Measurements from ENCODE around the gene CRELD1.
"Not testable (repeated sequence)": the region's sequence is repeated elsewhere in the genome, so short reads cannot be mapped to it uniquely, and the experiment has no call there.

CRELD1 gene

DNA sequence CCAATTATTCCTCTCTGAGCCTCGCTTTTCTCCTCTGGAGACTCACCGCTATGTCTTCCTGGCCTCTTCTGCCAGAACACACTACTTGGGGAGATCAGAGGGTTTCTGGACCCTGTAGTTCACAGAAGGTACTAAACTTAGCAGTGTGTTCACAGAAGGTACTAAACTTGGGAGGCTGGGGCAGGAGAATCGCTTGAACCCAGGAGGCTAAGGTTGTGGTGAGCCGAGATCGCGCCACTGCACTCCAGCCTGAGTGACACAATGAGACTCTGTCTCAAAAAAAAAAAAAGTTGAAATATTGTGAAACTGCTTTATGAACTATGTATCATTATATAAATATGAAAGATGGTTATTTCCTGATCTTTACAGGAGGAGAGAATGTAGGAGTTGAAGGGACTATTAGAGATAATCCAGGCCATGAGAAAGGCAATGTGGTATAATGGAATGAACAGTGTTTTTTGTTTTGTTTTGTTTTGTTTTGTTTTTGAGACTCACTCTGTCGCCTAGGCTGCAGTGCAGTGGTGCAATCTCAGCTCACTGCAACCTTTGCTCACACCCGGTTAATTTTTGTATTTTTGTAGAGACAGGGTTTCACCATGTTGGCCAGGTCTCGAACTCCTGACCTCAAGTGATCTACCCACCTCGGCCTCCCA lies 36.8 kb upstream of the CRELD1 start:
- not testable (repeated sequence) for H3K9ac ChIP-seq (ENCODE audit: low read depth, low read length); H3K9me3 ChIP-seq (ENCODE audit: control insufficient read depth, insufficient read depth, low read length); H3K4me3 ChIP-seq (ENCODE audit: low read depth, low read length); H3K4me1 ChIP-seq (ENCODE audit: control insufficient read depth, insufficient read depth, low read length); H3K27me3 ChIP-seq (ENCODE audit: control insufficient read depth, insufficient read depth, low read length)
- H3K36me3 ChIP-seq (ENCODE audit: control insufficient read depth, insufficient read depth, low read length): peaks cover 13% of the 10 kb centered on the region

DNA sequence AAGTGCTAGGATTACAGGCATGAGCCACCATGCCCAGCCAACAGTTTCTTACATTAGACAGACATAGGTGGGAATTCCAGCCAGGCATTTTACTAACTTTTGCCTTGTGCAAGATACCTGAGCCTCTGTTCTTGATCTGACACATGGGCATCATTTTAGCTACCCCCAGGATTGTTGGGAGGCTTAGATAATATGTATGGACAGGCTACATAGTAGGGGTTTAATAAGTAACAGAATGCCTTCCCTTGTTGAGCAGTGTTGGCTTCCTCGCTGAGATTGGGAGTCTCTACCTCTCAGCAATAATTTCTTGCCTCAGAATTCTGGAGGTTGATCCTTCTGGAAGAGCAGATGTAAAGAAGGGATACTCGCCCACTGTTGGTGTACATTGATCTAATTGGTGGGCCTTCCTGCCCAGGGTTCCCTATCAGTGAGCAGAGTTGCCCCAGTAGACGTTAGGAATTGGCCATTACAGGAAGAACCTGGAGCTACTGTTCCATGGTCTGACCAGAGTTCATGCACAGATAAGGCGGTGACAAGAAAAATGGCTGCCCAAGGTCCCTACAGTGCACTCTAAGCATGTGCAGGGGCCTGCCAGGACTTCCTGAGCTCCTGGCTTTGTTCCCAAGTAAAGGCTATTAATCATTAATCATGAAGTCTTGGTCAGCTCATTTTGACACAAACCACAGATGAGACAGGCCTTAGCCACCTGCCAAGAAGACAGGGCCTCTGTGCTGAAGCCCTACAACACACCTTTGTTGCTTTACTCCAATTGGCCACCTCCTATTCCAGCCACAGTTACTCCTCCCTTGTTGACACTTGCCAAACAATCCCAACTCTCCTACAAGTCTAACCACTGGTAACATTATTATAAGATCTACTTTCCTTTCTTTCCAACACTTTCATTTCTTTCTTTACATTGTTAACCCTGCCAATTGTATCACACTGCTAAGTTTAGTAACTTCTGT lies 35.9 kb upstream of the CRELD1 start:
- no peaks in the 10 kb centered on the region for H3K27me3 ChIP-seq (ENCODE audit: control insufficient read depth, insufficient read depth, low read length)
- no peaks in the 10 kb centered on the region for H3K9me3 ChIP-seq (ENCODE audit: control insufficient read depth, insufficient read depth, low read length)
- peaks cover 4% of the 10 kb centered on the region for H3K4me1 ChIP-seq (ENCODE audit: control insufficient read depth, insufficient read depth, low read length)
- no peak overlapping the region for H3K4me3 ChIP-seq (ENCODE audit: low read depth, low read length)
- peaks cover 12% of the 10 kb centered on the region for H3K36me3 ChIP-seq (ENCODE audit: control insufficient read depth, insufficient read depth, low read length)
- no peak overlapping the region for H3K9ac ChIP-seq (ENCODE audit: low read depth, low read length)

DNA sequence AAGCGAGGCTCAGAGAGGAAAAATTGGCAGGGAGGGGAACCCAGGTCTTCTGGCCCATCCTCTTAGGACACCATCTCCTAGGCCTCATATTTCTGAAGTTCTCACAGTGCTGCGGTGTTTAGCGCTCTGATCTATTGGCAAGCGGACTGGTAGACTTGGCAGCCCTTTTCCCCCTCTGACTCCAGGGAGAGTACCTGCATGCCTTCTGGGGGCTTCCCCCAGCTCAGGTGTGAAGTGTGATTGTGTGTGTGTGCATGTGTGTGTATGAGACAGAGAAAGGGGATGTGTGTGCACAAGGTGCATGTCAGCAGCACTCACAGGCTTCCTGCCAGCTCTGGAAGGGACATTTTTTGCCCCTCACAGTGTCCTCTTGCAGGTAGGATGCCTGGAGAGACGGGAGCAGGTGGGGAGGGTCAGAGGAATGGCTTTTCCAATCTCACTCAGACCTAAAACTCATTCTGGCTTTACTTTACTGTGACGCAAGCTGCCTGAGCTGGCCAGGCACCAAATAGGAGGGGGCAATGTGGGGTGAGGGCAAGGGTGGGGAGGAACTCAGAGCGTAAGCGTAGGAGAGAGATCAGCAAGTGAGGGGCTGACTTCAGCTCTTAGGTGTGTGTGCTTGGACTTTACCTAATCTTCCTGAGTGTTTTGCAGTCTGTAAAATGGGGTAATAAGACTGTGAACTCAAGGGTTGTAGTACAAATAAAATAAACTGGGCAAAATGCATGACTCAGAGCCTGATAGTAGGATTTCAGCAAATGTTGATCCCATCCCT lies 35.0 kb upstream of the CRELD1 start:
- H3K9ac ChIP-seq (ENCODE audit: low read depth, low read length): no peak overlapping the region
- H3K4me3 ChIP-seq (ENCODE audit: low read depth, low read length): no peak overlapping the region
- peaks cover 9% of the 10 kb centered on the region for H3K4me1 ChIP-seq (ENCODE audit: control insufficient read depth, insufficient read depth, low read length)

DNA sequence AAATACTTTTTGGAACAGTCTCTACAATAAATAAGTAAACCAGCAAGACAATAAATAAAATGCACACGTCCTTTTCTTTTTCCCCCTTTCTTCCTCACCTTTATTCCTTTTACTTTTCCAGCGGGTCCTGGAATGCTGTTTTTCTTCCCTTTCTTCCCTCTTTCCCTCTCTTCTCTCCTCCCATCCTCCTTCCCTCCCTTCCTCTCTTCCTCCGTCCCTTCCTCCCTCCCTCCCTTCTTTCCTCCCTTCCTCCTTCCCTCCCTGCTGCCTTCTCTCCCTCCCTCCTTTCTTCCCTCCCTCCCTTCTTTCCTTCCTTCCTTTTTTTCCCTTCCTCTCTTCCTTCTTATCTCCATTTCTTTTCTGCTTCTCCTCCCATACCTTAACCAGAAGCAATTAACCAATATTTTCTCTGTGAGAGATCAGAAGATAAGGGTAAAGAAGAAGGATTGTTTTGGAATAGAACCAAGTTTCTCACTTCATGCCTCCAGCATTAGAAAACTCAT lies 34.3 kb upstream of the CRELD1 start:
- H3K4me1 ChIP-seq (ENCODE audit: control insufficient read depth, insufficient read depth, low read length): peaks cover 9% of the 10 kb centered on the region
- H3K9me3 ChIP-seq (ENCODE audit: control insufficient read depth, insufficient read depth, low read length): no peaks in the 10 kb centered on the region
- H3K36me3 ChIP-seq (ENCODE audit: control insufficient read depth, insufficient read depth, low read length): no peaks in the 10 kb centered on the region
- H3K27me3 ChIP-seq (ENCODE audit: control insufficient read depth, insufficient read depth, low read length): no peaks in the 10 kb centered on the region
- no peak overlapping the region for H3K9ac ChIP-seq (ENCODE audit: low read depth, low read length)
- H3K4me3 ChIP-seq (ENCODE audit: low read depth, low read length): no peak overlapping the region

More for the DNA sequence above, 35.0 kb upstream of the CRELD1 start:
- no peaks in the 10 kb centered on the region for H3K9me3 ChIP-seq (ENCODE audit: control insufficient read depth, insufficient read depth, low read length)
- H3K36me3 ChIP-seq (ENCODE audit: control insufficient read depth, insufficient read depth, low read length): peaks cover 3% of the 10 kb centered on the region
- no peaks in the 10 kb centered on the region for H3K27me3 ChIP-seq (ENCODE audit: control insufficient read depth, insufficient read depth, low read length)

DNA sequence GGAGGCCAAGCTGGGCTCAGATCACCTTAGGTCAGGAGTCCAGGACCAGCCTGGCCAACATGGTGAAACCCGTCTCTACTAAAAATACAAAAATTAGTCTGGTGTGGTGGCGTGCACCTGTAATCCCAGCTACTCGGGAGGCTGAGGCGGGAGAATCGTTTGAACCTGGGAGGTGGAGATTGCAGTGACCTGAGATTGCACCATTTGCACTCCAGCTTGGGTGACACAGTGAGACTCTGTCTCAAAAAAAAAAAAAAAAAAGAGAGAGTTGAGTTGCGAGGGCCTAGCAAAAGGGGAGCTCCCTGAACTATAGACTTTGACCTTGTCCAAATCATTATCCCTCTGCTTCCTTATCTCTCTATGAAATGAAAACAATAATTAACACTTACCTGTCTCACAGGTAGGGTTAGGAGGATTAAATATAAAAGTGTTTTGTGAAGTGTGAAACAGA lies 32.6 kb upstream of the CRELD1 start:
- not testable (repeated sequence) for H3K4me3 ChIP-seq (ENCODE audit: low read depth, low read length); H3K9ac ChIP-seq (ENCODE audit: low read depth, low read length); H3K9me3 ChIP-seq (ENCODE audit: control insufficient read depth, insufficient read depth, low read length); H3K36me3 ChIP-seq (ENCODE audit: control insufficient read depth, insufficient read depth, low read length); H3K4me1 ChIP-seq (ENCODE audit: control insufficient read depth, insufficient read depth, low read length); H3K27me3 ChIP-seq (ENCODE audit: control insufficient read depth, insufficient read depth, low read length)

DNA sequence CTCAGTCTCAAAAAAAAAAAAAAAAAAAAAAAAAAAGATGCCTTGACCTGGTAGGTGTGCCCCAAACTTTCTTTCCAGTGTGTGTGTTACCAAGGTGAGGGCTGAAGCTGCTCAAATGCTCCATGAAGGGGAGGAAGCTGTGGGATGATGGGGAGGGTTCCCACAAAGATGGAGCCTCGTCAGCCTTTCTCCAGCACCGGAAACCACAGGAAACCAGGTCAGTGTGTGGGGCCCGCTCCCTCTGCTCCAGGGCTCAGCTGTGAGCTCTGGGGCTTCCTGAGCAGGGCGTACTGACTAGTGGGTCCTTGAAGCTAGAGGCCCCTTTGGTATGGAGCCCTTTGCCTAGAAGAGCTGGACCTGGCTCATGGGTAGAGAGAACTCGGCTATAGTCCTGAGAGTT lies 31.7 kb upstream of the CRELD1 start:
- no peaks in the 10 kb centered on the region for H3K9me3 ChIP-seq (ENCODE audit: control insufficient read depth, insufficient read depth, low read length)
- H3K4me1 ChIP-seq (ENCODE audit: control insufficient read depth, insufficient read depth, low read length): peaks cover 9% of the 10 kb centered on the region
- H3K9ac ChIP-seq (ENCODE audit: low read depth, low read length): no peak overlapping the region
- H3K27me3 ChIP-seq (ENCODE audit: control insufficient read depth, insufficient read depth, low read length): no peaks in the 10 kb centered on the region
- H3K4me3 ChIP-seq (ENCODE audit: low read depth, low read length): no peak overlapping the region
- no peaks in the 10 kb centered on the region for H3K36me3 ChIP-seq (ENCODE audit: control insufficient read depth, insufficient read depth, low read length)

DNA sequence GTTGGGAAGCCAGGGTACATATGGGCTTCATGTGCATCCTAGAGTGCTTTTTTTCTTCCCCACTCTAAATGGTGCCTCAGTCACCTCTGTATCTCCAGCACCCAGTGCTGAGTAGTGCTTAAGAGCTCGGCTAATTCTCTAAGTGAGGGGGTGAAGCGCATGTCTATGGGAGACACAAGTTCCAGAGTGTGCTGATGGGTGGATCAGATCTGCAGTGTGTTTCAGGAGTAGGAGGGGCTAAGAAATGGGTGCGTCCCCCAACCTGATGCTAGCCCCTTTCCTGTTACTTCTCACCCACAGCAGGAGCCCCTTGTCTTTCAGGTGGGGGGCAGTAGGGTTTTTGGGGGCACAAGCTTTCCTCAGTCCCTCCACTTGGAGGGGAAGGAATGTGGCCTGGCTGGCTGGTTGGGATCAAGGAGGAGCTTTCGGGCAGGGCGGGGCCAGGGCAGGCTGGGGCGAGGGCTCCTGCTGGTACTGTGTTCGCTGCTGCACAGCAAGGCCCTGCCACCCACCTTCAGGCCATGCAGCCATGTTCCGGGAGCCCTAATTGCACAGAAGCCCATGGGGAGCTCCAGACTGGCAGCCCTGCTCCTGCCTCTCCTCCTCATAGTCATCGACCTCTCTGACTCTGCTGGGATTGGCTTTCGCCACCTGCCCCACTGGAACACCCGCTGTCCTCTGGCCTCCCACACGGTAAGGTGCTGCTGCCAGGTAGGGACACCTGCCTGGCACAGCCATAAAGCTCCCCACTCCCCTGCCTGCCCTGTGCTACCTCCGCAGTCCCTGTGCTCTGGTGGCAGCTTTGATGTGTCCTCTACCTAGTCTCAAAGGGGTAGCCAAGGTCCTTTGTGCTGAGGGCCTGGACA lies 31.0 kb upstream of the CRELD1 start, which contains the start of gene IL17RE:
Gene IL17RE, plus strand, starts transcription at position 477 of the 866 bp plus-strand sequence. Its CDS starts 85 bp downstream, at position 562.
- Histone ChIP-seq H3K36me3 (ENCODE audit: control insufficient read depth, insufficient read depth, low read length) (no peaks in the 10 kb centered on the region), H3K9me3 (ENCODE audit: control insufficient read depth, insufficient read depth, low read length) (no peaks in the 10 kb centered on the region), H3K27me3 (ENCODE audit: control insufficient read depth, insufficient read depth, low read length) (no peaks in the 10 kb centered on the region), H3K4me3 (ENCODE audit: low read depth, low read length) (peak within 1 kb of the TSS; percentile 26), H3K4me1 (ENCODE audit: control insufficient read depth, insufficient read depth, low read length) (peaks cover 9% of the 10 kb centered on the region), H3K9ac (ENCODE audit: low read depth, low read length) (peak within 1 kb of the TSS; percentile 37)

DNA sequence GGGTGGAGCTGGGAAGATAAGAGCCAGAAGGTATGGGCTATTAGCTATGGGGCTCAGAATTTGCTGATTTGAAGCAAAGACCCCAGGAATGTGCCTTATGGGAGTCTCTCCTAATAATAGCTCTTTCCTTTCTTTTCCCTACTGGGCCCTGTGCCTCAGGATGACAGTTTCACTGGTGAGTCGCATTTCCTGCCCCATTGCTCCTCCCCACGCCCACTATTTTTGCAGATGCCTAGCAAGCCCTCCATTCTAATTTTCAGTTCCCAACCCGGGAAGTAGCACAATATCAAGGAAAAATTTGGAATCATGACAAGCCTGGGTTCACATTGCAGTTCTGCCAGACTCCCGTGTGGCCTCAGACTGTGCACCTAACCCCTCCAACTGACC lies 30.4 kb upstream of the CRELD1 start:
- Histone ChIP-seq H3K9ac (ENCODE audit: low read depth, low read length) (peak overlapping the region; percentile 37), H3K36me3 (ENCODE audit: control insufficient read depth, insufficient read depth, low read length) (no peaks in the 10 kb centered on the region), H3K4me1 (ENCODE audit: control insufficient read depth, insufficient read depth, low read length) (peaks cover 9% of the 10 kb centered on the region), H3K9me3 (ENCODE audit: control insufficient read depth, insufficient read depth, low read length) (no peaks in the 10 kb centered on the region), H3K27me3 (ENCODE audit: control insufficient read depth, insufficient read depth, low read length) (no peaks in the 10 kb centered on the region), H3K4me3 (ENCODE audit: low read depth, low read length) (peak overlapping the region; percentile 26)

DNA sequence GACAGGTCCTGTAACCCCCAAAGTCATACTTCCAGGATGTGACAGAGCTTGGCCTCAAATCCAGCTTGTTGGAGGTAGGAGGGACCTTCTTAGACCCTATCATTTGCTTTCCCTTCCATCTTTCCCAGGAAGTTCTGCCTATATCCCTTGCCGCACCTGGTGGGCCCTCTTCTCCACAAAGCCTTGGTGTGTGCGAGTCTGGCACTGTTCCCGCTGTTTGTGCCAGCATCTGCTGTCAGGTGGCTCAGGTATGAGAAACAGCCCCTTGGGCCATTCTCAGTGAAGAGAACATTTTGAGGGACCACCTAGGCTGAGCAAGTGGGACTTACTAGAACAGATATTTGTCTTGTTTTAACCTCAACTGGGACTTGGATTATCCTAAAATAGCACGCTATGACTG lies 29.7 kb upstream of the CRELD1 start:
- no peaks in the 10 kb centered on the region for H3K36me3 ChIP-seq (ENCODE audit: control insufficient read depth, insufficient read depth, low read length)
- H3K27me3 ChIP-seq (ENCODE audit: control insufficient read depth, insufficient read depth, low read length): no peaks in the 10 kb centered on the region
- no peak overlapping the region for H3K9ac ChIP-seq (ENCODE audit: low read depth, low read length)
- no peaks in the 10 kb centered on the region for H3K9me3 ChIP-seq (ENCODE audit: control insufficient read depth, insufficient read depth, low read length)
- H3K4me1 ChIP-seq (ENCODE audit: control insufficient read depth, insufficient read depth, low read length): peaks cover 9% of the 10 kb centered on the region
- H3K4me3 ChIP-seq (ENCODE audit: low read depth, low read length): no peak overlapping the region

DNA sequence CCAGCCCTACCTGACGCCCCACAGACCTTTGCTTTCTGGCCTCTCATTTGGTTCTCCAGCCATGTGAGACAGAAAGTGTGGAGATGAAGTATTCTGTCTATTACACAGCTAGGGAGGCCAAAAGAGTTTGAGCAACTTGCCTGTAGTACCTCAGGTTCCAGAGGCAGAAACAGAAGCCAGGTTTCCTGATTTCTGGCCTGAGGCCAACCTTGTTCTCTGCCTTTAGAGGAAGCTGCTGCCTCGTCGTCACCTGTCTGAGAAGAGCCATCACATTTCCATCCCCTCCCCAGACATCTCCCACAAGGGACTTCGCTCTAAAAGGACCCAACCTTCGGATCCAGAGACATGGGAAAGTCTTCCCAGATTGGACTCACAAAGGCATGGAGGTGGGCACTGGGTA lies 27.2 kb upstream of the CRELD1 start:
- Histone ChIP-seq H3K4me1 (ENCODE audit: control insufficient read depth, insufficient read depth, low read length) (peaks cover 9% of the 10 kb centered on the region), H3K36me3 (ENCODE audit: control insufficient read depth, insufficient read depth, low read length) (no peaks in the 10 kb centered on the region), H3K9me3 (ENCODE audit: control insufficient read depth, insufficient read depth, low read length) (no peaks in the 10 kb centered on the region), H3K4me3 (ENCODE audit: low read depth, low read length) (no peak overlapping the region), H3K9ac (ENCODE audit: low read depth, low read length) (no peak overlapping the region), H3K27me3 (ENCODE audit: control insufficient read depth, insufficient read depth, low read length) (no peaks in the 10 kb centered on the region)

DNA sequence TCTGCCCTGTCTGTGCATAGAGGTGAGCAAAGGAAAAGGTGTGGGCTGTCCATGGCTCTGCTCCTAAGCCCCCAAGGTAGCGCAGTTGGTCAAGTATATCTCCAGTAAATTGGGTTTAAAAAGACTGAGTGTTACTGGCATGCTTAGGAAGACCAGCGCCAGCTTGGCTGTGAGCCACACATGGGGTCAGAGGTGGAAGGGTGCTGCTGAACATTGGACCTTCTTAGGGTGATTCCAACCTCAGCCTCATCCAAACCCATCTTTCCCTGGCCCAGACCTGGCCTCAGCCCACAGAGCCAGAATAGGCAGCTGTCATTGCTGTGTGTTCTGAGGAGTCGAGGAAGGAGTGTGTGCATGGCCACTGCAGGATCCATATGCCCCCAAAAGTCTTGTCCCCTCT lies 25.3 kb upstream of the CRELD1 start:
- H3K9me3 ChIP-seq (ENCODE audit: control insufficient read depth, insufficient read depth, low read length): no peaks in the 10 kb centered on the region
- H3K4me3 ChIP-seq (ENCODE audit: low read depth, low read length): no peak overlapping the region
- H3K27me3 ChIP-seq (ENCODE audit: control insufficient read depth, insufficient read depth, low read length): no peaks in the 10 kb centered on the region
- H3K9ac ChIP-seq (ENCODE audit: low read depth, low read length): no peak overlapping the region
- H3K36me3 ChIP-seq (ENCODE audit: control insufficient read depth, insufficient read depth, low read length): no peaks in the 10 kb centered on the region
- no peaks in the 10 kb centered on the region for H3K4me1 ChIP-seq (ENCODE audit: control insufficient read depth, insufficient read depth, low read length)

All from iPS-15b (cell line).